Upper lobe of right lung (tissue), 1 donor: ENCODE data around the gene CHRNA4. TPM values are rescaled to one million over a fixed set of nuclear protein-coding genes. Genes with fewer than 3 reads are reported as not detected.
A peak's percentile ranks its signal among the peaks of the same experiment; 100 is the strongest.

ENCODE experiments used
- ATAC-seq: fragments of 200-7000 bp; cut with Tn5 transposase; one replicate; pipeline ENCODE4 v1.9.1; 2020; ENCODE audit warnings: mild to moderate bottlenecking, moderate library complexity
- DNase-seq: peaks from one replicate; pipeline ENCODE4 v3.0.0-alpha.2; 2020
- H3K27ac ChIP-seq: fragments of 200-600 bp; one replicate; pipeline ENCODE4 v1.8.0; 2022
- H3K27me3 ChIP-seq: fragments of 200-600 bp; one replicate; pipeline ENCODE4 v1.8.0; 2022; ENCODE audit warnings: mild to moderate bottlenecking
- H3K36me3 ChIP-seq: fragments of 200-600 bp; one replicate; pipeline ENCODE4 v1.8.0; 2022
- H3K4me1 ChIP-seq: fragments of 200-600 bp; one replicate; pipeline ENCODE4 v1.8.0; 2022
- H3K4me3 ChIP-seq: fragments of 200-600 bp; one replicate; pipeline ENCODE4 v1.8.0; 2022; ENCODE audit warnings: mild to moderate bottlenecking
- H3K9me3 ChIP-seq: fragments of 200-600 bp; one replicate; pipeline ENCODE4 v1.8.0; 2022
- intact Hi-C: fragments of 100-400 bp; cut with DNase I; formaldehyde crosslinking; loops from one replicate; pipeline ENCODE4 v1.11.0; 2022
- total RNA-seq: library from RNA; stranded (reverse); fragmentation: NEBNext Ultra II Directional; extraction: Animal tissue kit (Norgen Biotek cat#: 25700); gene quantifications from one replicate; pipeline ENCODE4 v1.2.1, GENCODE V29; 2021
- TF ChIP-seq, protein P1 (sequence below): fragments of 200-600 bp; IDR thresholded peaks from one replicate; pipeline ENCODE4 v1.8.0; 2022; ENCODE audit warnings: antibody characterized with exemption
- donor health status: DM: no; HTN: yes; CAD: no; lungs with severe emphysema.

Gene CHRNA4
- total RNA-seq, 1 donor from 2014 or later = 0.06 TPM

- TF ChIP-seq, protein P1, sequence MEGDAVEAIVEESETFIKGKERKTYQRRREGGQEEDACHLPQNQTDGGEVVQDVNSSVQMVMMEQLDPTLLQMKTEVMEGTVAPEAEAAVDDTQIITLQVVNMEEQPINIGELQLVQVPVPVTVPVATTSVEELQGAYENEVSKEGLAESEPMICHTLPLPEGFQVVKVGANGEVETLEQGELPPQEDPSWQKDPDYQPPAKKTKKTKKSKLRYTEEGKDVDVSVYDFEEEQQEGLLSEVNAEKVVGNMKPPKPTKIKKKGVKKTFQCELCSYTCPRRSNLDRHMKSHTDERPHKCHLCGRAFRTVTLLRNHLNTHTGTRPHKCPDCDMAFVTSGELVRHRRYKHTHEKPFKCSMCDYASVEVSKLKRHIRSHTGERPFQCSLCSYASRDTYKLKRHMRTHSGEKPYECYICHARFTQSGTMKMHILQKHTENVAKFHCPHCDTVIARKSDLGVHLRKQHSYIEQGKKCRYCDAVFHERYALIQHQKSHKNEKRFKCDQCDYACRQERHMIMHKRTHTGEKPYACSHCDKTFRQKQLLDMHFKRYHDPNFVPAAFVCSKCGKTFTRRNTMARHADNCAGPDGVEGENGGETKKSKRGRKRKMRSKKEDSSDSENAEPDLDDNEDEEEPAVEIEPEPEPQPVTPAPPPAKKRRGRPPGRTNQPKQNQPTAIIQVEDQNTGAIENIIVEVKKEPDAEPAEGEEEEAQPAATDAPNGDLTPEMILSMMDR = no peak
- no peak overlapping the region for H3K4me3 ChIP-seq
- H3K27me3 ChIP-seq = peaks cover 24% of the 10 kb centered on the region
- DNase-seq (no peak), ATAC-seq (no peak)
- intact Hi-C loops = no loop called here
- no peaks in the 10 kb centered on the region for H3K36me3 ChIP-seq
- H3K9me3 ChIP-seq = no peaks in the 10 kb centered on the region
- H3K27ac ChIP-seq = no peak overlapping the region
- no peaks in the 10 kb centered on the region for H3K4me1 ChIP-seq
Measured at GRCh38 chr20:63328718-63329275, 32.4 kb downstream of the CHRNA4 start.

GRCh38 chr20:63328026-63328700 lies 33.0 kb downstream of the CHRNA4 start:
- DNase-seq (no peak), ATAC-seq (no peak)
- Histone ChIP-seq H3K4me1 (no peaks in the 10 kb centered on the region), H3K36me3 (no peaks in the 10 kb centered on the region), H3K9me3 (no peaks in the 10 kb centered on the region), H3K27ac (no peak overlapping the region), H3K4me3 (no peak overlapping the region), H3K27me3 (peaks cover 19% of the 10 kb centered on the region)
- TF ChIP-seq, protein P1 = no peak
- intact Hi-C loops = no loop called here

DNA sequence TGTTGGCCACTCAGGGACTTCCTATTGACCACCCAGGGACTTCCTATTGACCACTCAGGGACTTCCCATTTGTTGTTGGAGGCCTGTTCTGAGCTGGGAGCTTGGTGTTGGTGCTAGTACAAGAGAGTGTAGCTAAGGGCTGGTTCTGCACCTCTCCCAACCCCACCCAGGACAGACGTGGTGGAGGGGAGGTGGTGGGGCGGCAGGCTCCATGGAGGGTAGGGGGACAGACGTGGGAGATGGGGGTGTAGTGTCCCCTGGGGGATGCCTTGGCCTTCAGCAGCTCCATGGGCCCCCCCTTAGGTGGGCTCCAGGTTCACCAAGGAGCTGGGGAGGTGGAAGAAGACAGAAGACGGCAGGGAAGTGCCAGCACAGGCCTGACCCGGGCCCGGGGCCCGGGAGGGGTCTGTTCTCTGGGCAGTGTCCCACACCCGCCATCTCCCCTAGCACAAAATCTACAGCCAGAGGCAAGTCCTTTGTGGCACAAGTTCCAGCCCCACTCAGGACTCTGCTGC lies 33.9 kb downstream of the CHRNA4 start:
- ATAC-seq (no peak), DNase-seq (no peak)
- Histone ChIP-seq H3K4me3 (no peak overlapping the region), H3K9me3 (no peaks in the 10 kb centered on the region), H3K4me1 (no peaks in the 10 kb centered on the region), H3K27me3 (peaks cover 14% of the 10 kb centered on the region), H3K36me3 (no peaks in the 10 kb centered on the region), H3K27ac (no peak overlapping the region)
- TF ChIP-seq, protein P1 = no peak
- intact Hi-C loops = no loop called here

DNA sequence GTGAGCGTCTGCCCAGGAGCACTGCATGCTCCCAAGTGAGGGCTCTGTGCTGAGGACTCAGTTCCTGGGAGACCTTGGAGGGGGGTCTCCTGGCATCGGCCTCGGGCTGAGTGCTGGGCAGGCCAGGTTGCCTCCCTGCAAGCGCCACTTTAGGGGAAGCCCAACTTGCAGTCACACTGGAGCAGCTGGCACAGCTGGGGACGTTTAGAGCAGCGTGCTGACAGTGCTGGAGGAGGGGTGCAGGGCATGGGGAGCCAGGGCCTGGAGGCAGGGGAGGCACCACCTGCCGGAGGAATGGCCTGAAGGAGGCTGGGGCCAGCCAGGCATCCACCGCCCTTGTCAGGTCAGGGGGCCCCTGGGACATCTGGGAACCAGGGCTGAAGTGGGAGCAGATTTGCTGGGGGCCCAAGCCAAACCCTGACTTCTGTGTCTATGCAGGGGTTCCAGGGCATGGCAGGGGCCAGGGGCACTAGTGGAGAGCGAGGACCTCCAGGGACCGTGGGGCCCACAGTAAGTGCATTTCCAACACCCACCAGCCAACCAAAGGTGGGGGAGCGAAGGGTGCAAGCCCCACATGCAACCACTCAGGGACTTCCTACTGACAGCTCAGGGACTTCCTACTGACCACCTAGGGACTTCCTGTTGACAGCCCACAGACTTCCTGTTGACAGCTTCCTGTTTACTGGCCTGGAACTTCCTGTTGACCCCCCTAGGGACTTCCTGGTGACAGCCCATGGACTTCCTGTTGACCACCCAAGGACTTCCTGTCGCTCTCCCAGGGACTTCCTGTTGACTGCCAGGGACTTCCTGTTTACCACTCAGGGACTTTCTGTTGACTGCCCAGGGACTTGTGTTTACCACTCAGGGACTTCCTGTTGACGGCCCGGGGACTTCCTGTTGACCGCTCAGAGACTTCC lies 34.6 kb downstream of the CHRNA4 start:
- no peak for ATAC-seq
- no peaks in the 10 kb centered on the region for H3K36me3 ChIP-seq
- no peaks in the 10 kb centered on the region for H3K9me3 ChIP-seq
- peaks cover 14% of the 10 kb centered on the region for H3K27me3 ChIP-seq
- peak; percentile 46 for DNase-seq
- no peaks in the 10 kb centered on the region for H3K4me1 ChIP-seq
- no peak overlapping the region for H3K4me3 ChIP-seq
- H3K27ac ChIP-seq = no peak overlapping the region
- intact Hi-C loops = no loop called here
- TF ChIP-seq, protein P1 = no peak

GRCh38 chr20:63325554-63326313 lies 35.4 kb downstream of the CHRNA4 start:
- intact Hi-C loops = no loop called here
- peaks cover 12% of the 10 kb centered on the region for H3K27me3 ChIP-seq
- no peaks in the 10 kb centered on the region for H3K36me3 ChIP-seq
- no peak overlapping the region for H3K4me3 ChIP-seq
- TF ChIP-seq, protein P1 = no peak
- peaks cover under 1% of the 10 kb centered on the region for H3K4me1 ChIP-seq
- no peak overlapping the region for H3K27ac ChIP-seq
- peak; percentile 47 for DNase-seq
- H3K9me3 ChIP-seq = no peaks in the 10 kb centered on the region
- ATAC-seq = no peak
